Panc1 (cell line): Measurements from ENCODE around the gene IL20RB. TPM values are rescaled to one million over a fixed set of nuclear protein-coding genes. Genes with fewer than 3 reads are reported as not detected.

Experiments used
- ATAC-seq: fragments of 200-7000 bp; cut with Tn5 transposase; 2 replicates; pipeline ENCODE4 v1.9.1; 2020; ENCODE audit warnings: mild to moderate bottlenecking, moderate library complexity
- BruUV-seq: library from RNA; stranded (reverse); fragments of 400-500 nt; replicated peaks from 2 replicates; lab custom pipeline; 2021; lab: Mats Ljungman, UMichigan
- CTCF ChIA-PET: fragments of 300-600 bp; sonication (Branson Sonifier 250); formaldehyde crosslinking; loops from one replicate; lab custom pipeline; 2022; ENCODE audit warnings: antibody characterized with exemption; lab: Charles Lee
- POLR2A ChIA-PET: fragments of 300-600 bp; sonication (Branson Sonifier 250); formaldehyde crosslinking; loops from one replicate; lab custom pipeline; 2022; ENCODE audit warnings: antibody characterized with exemption; lab: Charles Lee
- DNase-seq: peaks from one replicate; pipeline ENCODE4 v3.0.0-alpha.2; 2010; ENCODE audit warnings: low read depth, low spot score
- H3K27ac ChIP-seq: 2 replicates; pipeline ENCODE4 v1.5.1; 2011; ENCODE audit warnings: mild to moderate bottlenecking, low read length, inconsistent platforms
- H3K27me3 ChIP-seq: fragments of 200-500 bp; sonication (Bioruptor generic); 2 replicates; pipeline ENCODE4 v1.6.0; 2014; ENCODE audit warnings: low read length, inconsistent platforms; ENCODE audit not compliant: control insufficient read depth, insufficient read depth
- H3K36me3 ChIP-seq: fragments of 200-500 bp; sonication (Bioruptor generic); 2 replicates; pipeline ENCODE4 v1.5.1; 2014; ENCODE audit warnings: inconsistent platforms, mild to moderate bottlenecking, low read length, moderate library complexity; ENCODE audit not compliant: control insufficient read depth, insufficient read depth
- H3K4me1 ChIP-seq: 2 replicates; pipeline ENCODE4 v1.5.1; 2011; ENCODE audit warnings: inconsistent platforms, mild to moderate bottlenecking, low read length, moderate library complexity; ENCODE audit not compliant: control insufficient read depth, insufficient read depth
- H3K4me3 ChIP-seq, 2 experiments: 2 replicates each; pipeline ENCODE4 v1.5.1; 2011 to 2012; ENCODE audit warnings: low read depth in 2 of 2, low read length in 2 of 2, mild to moderate bottlenecking in 2 of 2, inconsistent platforms in 1 of 2, moderate library complexity in 1 of 2
- H3K9me3 ChIP-seq: fragments of 200-500 bp; sonication (Bioruptor generic); 2 replicates; pipeline ENCODE4 v1.5.1; 2014; ENCODE audit warnings: low read depth, mild to moderate bottlenecking, inconsistent platforms, low read length, moderate library complexity; ENCODE audit not compliant: control insufficient read depth, insufficient read depth
- CTCF ChIP-seq: fragments of 450-650 bp; IDR thresholded peaks from 2 replicates; pipeline ENCODE4 v1.5.1; 2017; ENCODE audit warnings: mild to moderate bottlenecking
- POLR2AphosphoS5 ChIP-seq: IDR thresholded peaks from 2 replicates; pipeline ENCODE4 v1.6.1; 2012; ENCODE audit warnings: mild to moderate bottlenecking, low read depth, low read length, moderate library complexity
- REST ChIP-seq, 2 experiments: IDR thresholded peaks; 2 replicates each; pipeline ENCODE4 v1.6.1; 2011 to 2012; ENCODE audit warnings: low read depth in 2 of 2, control low read depth in 1 of 2, low read length in 1 of 2, mild to moderate bottlenecking in 1 of 2, moderate library complexity in 1 of 2; ENCODE audit not compliant: insufficient read depth in 1 of 2
- SIN3A ChIP-seq: IDR thresholded peaks from 2 replicates; pipeline ENCODE4 v1.6.1; 2012; ENCODE audit warnings: low read depth, mild to moderate bottlenecking, low read length, moderate library complexity, borderline replicate concordance; ENCODE audit not compliant: insufficient read depth
- TCF7L2 ChIP-seq: IDR thresholded peaks from 2 replicates; pipeline ENCODE4 v1.6.1; 2011; ENCODE audit warnings: mild to moderate bottlenecking, low read depth, low read length, inconsistent platforms
- in situ Hi-C: cut with HindIII; loops from 2 replicates; pipeline ENCODE4 v1.10.0; 2016; ENCODE audit warnings: low sequenced_read_pairs, low pct_unique_long_range_greater_than_20kb
- intact Hi-C: fragments of 100-400 bp; cut with micrococcal nuclease; formaldehyde crosslinking; loops from one replicate; pipeline ENCODE4 v1.10.0; 2022; ENCODE audit not compliant: unreplicated experiment
- total RNA-seq: library from RNA; stranded (reverse); gene quantifications from one replicate; pipeline ENCODE4 v1.2.1, GENCODE V29; 2021; ENCODE audit not compliant: unreplicated experiment

Gene IL20RB
- total RNA-seq, 1 experiment from 2014 or later, result 1.7 TPM

- Histone ChIP-seq H3K9me3 (no peaks in the 10 kb centered on the region), H3K4me1 (no peaks in the 10 kb centered on the region), H3K4me3 (no peak overlapping the region), H3K36me3 (no peaks in the 10 kb centered on the region), H3K27me3 (no peaks in the 10 kb centered on the region), H3K27ac (no peak overlapping the region)
- DNase-seq, result no peak
- ChIA-PET CTCF (no interaction called here), POLR2A (no interaction called here)
- intact Hi-C loops, result no loop called here
- in situ Hi-C loops, result no loop called here
- no peak for TF ChIP-seq CTCF
- TF ChIP-seq REST (IDR thresholded peaks at IDR 0.05; ENCODE audit: insufficient read depth in 1 of 2, low read depth in 2 of 2, low read length in 1 of 2), result no peak
- TF ChIP-seq POLR2AphosphoS5, result no peak
- TF ChIP-seq SIN3A, result no peak
- no peak for TF ChIP-seq TCF7L2
- BruUV-seq, result no TSS peak
- no peak; the same call in 1 of the 2 replicates for ATAC-seq
Observed at GRCh38 chr3:136994772-136995516, 37.2 kb downstream of the IL20RB start.

GRCh38 chr3:136995652-136996051 lies 37.9 kb downstream of the IL20RB start:
- no peaks in the 10 kb centered on the region for H3K36me3 ChIP-seq
- no peaks in the 10 kb centered on the region for H3K27me3 ChIP-seq
- no peak for DNase-seq
- intact Hi-C loops, result no loop called here
- ChIA-PET CTCF (no interaction called here), POLR2A (no interaction called here)
- no peaks in the 10 kb centered on the region for H3K4me1 ChIP-seq
- H3K4me3 ChIP-seq, result no peak overlapping the region
- BruUV-seq, result no TSS peak
- no peak for ATAC-seq
- in situ Hi-C loops, result no loop called here
- H3K27ac ChIP-seq, result no peak overlapping the region
- no peaks in the 10 kb centered on the region for H3K9me3 ChIP-seq
- TF ChIP-seq REST (IDR thresholded peaks at IDR 0.05; ENCODE audit: insufficient read depth in 1 of 2, low read depth in 2 of 2, low read length in 1 of 2) (no peak), POLR2AphosphoS5 (no peak), CTCF (no peak), TCF7L2 (no peak), SIN3A (no peak)
